T-helper 1 cell treated with Interleukin-12 subunit alpha and Interleukin-12 subunit beta and Interleukin-4 antibody, amounts not matched to agents 30 ng/mL and 1 ng/mL, for 36 hours (primary cell): Measurements from ENCODE around the gene SIVA1. TPM values are rescaled to one million over a fixed set of nuclear protein-coding genes. Genes with fewer than 3 reads are reported as not detected.

Experiments
- intact Hi-C: fragments of 100-400 bp; cut with micrococcal nuclease; formaldehyde crosslinking; loops from one replicate; pipeline ENCODE4 v1.15.1; 2024
- total RNA-seq: library from RNA; stranded (reverse); gene quantifications from 2 replicates; pipeline ENCODE4 v1.2.3, GENCODE V29; 2022

The SIVA1 gene
- total RNA-seq, 1 donor from 2014 or later = 93.1 TPM

DNA sequence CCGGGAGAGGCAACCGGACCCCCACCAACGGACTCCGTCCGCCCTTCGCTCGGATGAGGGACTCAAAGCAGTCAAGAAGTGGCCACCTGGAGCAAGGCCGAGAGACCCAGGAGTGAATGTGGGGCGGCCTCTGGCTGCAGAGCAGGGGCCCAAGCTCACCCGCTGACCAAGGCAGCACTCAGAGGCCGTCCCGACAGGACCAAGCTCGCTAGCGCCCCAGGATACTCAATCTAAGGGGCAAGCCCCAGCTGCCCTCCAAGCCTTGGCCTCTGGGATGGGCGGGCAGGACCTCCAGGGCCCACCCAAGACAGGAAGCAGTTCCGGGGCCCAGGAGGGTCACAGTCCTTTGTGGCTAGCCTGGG, 41.7 kb downstream of the SIVA1 start:
- intact Hi-C loops = loop anchor here (2.0 kb wide), 1 partner anchor 70 kb away; the partner anchor contains the start of gene CEP170B

DNA sequence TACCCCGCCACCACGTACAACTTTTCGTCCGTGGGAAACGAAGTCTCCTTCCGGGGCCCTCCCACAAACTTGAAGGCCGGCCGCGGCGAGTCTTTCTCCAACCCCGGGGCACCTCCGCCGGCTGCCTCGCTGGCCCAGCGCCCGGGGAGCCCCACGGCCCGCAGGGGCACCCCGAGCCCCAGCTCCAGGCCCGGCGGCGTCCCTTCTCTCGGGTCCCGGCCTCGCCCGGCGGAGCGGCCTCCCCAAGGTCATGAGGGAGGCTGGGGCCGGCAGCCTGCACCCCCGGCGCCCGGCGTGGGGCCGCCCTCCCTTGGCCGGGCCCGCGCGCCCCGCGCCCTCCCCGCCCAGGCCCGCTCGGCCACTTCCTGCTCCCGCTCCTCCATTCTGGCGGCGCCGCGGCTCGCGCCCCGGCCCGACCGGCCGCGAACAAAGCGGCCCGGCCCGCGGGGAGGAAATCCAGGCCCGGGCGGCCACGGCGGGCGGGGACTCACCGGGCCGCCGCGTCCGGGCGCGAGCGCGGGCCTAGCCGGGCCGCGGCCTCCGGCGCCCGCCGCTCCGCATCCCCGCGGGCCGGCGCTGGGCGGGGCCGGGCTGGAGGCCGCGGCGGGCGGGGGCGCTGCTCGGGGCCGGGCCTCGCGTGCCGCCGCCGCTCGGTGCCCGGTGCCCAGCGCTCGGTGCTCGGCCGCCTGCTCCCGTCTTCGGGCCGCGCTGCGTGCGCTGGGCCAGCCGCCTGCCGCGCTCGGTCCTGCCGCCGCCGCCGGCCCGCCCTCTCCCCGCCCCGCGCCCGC, 42.2 kb downstream of the SIVA1 start, which contains the start of gene AKT1:
TSS of gene AKT1 (minus strand) at position 756 of the 788 bp plus-strand sequence. CDS start 3,105 bp downstream, outside the sequence.
- intact Hi-C loops = loop anchor here (1.0 to 2.0 kb wide), 2 partner anchors 43 to 70 kb away; partner anchors contain the start of gene CEP170B

DNA sequence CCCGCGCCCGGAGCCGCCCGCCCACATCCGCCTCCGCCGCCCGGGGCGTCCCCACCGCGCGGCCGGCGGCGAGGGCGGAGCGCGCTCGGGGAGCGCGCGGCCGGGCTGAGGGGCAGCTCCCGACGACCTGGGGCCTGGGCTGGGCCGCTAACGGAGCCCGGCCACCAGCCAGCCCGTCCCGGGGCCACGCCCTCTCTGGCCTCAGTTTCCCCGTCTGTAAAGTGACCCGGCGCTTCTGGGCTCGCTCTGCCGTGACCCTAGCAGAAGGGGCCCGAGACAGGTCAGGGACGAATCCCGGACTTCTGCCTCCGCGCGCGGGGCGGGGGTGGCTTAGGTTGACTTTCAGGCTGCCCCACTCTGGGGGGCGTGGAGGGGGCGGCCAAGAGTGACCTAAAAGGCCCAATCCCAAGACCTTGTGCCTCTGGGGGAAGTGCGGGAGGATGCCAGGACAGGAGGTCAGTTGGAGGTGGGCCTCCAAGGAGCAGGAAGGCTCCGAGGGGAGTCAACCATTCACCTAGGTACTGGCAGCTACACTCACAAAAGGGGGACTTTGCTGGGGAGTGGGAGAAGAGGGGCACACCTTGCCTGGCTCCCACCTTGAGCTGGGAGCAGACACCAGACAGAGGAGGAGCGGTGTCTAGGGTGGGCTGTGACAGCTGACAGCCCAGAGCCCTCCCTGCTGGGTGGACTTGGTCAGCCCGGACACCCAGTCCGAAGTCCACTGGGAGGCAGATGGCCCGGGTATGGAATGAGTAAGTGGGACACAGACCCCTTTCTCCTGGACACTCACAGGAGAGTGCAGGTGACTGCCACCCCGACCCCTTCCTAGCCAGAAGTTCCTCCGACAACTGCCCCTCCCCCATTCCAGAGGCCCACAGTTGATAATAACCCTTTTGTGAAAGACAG, 43.1 kb downstream of the SIVA1 start:
- intact Hi-C loops = loop anchor here (1.0 to 2.0 kb wide), 2 partner anchors 44 to 69 kb away; partner anchors contain the start of gene CEP170B

DNA sequence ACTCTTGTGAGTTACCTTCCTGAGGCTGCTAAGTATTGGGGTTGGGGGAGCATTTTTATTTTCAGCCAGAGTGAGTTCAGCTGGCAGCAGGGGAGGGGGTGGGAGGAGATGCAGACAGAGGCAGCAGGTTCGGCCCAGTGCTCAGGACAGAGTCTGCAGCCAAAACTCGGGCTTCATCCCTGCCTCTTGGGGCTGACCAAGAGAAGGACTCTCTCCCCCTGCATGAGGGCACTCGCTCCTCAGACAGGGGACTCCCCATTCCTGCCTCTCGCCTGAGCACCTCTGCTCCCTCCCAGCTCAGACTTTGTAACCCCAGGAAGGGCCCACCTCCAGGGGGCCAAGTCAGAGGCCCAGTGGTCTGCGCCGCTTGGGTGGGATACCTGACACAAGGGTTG, 43.7 kb downstream of the SIVA1 start:
- intact Hi-C loops = no loop called here

DNA sequence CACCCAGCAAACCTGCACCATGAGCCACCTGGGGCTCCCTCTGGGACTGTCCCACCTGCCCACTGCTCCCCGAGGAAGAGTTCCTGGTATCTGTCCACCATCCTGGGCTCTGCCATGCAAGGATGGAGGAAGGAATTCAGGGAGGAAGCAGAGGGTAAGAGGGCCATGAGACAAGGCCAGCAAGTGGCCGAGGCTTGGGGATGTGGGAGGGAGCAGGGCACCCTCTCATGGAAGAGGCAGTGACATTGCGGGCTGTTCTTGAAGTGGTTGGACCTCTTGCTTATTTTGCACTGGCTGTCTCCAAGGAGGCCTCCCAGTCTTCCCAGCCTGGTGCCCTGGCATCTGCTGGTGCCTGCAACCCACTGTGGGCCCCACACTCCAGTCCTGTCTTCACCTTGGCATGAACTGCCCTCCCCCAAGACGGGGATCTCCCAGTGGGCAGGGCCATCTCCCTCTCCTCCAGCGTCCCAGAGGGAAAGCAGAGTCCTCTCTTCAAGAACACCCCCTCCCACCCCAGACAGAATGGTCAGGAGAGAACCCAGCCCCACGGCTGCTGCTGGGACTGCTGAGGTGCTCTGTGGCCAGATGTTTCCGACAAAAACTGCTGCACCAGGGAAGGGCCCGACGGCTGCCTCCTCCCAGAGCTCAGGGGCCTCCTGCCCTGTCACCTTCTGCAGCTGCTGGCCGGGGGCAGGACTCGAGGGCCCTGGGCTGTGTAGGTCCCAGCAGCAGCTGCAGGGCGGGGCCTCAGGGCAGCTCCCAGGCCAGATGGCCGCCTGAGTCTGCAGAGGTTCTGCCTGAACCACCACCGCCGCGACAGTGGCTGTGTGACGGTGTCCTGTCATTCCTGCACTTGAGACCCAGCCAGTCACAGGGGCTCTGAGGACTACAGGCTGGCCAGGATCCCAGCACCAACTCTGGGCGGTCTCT, 44.4 kb downstream of the SIVA1 start:
- intact Hi-C loops = no loop called here

DNA sequence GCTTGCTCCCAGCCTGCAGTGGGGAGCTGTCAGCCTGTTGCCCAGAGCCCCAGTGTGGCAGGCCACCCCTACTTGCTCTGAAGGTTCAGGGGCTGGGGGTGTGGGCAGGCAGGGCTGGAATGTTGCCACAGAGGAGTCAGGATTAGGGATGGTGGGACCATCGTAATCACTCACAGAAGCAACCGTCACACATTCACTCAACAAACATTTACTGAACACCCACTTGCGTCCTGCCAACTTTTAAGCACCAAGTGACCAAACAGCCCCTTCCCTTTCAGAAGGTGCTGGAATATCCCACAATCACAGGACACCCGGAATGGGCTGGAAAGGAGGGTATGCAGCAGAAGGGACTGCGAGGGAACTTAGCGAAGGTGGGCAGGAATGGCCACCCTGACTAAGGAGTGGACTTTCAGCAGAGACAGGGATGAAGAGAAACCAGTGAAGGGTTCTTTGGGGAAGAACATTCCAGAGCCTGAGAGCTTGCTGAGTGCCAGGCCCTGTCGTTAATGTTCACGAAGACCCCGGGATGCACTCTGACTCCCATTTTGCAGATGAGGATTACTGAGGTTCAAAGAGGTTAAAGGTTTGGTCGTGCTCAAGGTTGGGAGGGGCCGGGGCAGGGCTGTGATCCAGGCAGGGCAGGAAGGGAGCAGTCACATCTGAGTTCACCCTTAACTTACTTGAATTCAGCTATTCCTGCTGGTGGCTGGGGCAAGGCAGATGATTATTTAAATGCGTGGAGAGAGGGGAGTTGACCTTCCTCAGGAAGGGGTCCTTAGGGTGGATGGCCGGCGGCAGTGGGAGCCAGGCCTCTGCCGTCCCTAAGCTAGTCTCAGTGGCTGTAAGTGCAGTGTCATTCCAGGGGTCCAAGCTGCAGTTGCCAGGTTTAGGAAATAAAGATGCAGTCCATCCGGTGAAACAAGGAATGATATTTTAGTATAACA, 45.6 kb downstream of the SIVA1 start:
- intact Hi-C loops = no loop called here

DNA sequence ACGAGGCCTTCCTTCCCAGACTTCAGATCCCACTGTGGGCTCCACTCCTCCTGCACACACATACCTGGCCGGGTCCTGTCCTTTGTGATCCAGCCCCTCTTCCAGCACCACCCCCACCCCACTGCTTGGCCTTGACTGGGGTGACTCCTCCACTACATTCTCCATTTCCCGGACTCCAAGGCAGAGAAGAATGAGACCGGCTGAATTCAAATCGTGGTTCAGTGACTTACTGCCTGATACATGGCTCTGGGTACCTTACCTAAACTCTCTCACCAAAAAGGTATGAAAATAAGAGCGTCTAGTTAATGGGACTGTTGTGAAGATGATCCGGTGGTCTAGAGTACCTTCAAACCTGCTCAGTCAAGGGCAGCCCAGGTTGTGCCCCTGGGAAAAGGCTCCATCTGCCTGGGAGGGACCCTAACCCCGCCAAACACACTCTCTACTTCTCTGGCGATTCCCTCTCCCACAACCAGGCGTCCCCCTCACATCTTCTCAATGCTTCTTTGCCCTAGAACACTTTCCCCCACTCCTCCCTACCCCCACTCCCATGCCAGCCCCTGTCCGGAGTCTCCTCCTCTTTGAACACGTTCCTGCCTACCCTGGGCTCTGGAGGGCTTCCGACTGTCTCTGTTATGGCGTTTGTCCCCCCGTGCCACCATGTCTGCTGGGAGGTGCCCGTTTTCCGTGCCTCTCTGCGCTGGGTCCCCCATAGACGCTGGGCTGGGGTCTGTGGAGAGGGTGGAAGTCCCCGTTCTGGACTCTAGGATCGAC, 46.5 kb downstream of the SIVA1 start:
- intact Hi-C loops = loop anchor here (1.0 to 2.0 kb wide), 5 partner anchors 28 to 77 kb away; partner anchors contain the start of gene ADSS1

DNA sequence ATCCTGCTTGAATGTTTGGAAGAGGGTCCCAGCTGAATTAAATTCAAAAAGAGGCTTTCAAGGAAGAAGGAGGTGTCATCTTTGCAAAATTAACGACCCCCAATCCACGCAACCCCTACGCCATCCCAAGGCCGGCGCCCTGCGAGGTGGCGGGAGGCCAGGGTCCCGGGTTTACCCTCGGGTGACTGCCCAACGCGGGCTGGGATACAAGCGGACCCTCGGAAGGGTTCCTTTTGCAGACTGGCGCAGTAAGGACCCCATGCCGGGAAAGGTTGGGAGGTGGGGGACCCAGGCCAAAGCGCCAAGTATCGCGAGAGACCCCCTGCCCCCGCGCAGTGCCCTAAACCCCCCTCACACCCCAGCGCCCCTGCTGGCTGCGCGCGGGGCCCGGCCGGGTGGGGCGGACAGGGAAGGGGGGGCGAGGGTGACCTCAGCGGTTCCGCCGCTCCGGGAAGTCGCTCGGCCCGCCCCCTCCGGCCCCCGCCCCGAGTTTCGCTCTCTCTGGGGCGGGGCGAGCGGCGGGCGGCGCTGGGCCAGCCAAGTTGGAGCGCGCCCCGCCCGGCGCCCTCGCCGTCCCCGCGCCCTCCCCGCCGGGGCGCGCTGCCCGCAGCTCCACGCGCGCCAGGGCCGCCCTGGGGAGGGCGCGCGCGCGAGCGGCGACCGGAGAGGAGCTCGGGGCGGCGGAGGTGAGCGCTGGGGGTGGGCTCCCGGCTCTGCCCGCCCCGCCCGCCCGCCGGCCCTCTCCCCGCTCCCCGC, 47.2 kb downstream of the SIVA1 start:
- intact Hi-C loops = loop anchor here (1.0 to 2.0 kb wide), 5 partner anchors 27 to 77 kb away; partner anchors contain the start of gene ADSS1

DNA sequence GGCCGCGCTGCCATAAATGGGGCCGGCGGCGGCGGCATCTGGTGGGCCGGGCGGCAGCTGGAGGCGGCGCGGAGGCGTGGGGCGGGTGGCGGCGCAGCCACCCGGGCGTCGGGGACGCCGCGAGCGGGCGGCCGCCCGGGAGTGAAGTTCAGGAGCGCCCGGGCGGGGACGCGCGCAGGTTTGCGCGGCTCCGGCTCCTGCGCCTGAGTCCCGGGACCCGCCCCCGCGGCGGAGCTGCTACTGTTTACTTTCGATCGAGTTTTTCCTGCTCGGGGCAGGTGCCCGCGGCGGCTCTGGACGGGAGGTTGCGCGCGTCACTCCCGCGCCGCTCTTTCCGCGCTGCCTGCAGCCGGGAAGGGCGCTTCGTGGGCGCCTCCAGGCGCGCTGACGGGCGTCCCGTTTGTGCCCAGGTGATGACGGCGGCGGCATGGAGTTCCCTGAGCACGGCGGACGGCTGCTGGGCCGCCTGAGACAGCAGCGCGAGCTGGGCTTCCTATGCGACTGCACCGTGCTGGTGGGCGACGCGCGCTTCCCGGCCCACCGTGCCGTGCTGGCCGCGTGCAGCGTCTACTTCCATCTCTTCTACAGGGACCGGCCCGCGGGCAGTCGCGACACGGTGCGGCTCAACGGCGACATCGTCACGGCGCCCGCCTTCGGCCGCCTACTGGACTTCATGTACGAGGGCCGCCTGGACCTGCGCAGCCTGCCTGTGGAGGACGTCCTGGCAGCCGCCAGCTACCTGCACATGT, 48.0 kb downstream of the SIVA1 start, which contains the start of gene ZBTB42:
TSS of gene ZBTB42 (plus strand) at position 331 of the 749 bp plus-strand sequence. CDS start at position 428, 97 bp downstream.
- intact Hi-C loops = loop anchor here (1.0 to 2.0 kb wide), 5 partner anchors 26 to 76 kb away; partner anchors contain the start of gene ADSS1

DNA sequence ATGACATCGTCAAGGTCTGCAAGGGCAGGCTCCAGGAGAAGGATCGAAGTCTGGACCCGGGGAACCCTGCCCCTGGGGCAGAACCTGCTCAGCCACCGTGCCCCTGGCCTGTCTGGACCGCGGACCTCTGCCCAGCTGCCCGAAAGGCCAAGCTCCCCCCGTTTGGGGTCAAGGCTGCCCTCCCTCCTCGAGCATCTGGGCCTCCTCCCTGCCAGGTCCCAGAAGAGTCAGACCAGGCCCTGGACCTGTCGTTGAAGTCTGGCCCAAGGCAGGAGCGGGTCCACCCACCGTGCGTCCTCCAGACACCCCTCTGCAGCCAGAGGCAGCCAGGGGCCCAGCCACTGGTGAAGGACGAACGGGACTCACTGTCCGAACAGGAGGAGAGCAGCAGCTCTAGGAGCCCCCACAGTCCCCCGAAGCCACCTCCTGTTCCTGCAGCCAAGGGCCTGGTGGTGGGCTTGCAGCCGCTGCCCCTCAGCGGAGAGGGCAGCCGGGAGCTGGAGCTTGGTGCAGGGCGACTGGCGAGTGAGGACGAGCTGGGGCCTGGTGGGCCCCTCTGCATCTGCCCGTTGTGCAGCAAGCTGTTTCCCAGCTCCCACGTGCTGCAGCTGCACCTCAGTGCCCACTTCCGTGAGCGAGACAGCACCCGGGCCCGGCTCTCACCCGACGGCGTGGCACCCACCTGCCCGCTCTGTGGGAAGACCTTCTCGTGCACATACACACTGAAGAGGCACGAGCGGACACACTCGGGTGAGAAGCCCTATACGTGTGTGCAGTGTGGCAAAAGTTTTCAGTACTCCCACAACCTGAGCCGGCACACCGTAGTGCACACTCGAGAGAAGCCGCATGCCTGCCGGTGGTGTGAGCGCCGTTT, 48.8 kb downstream of the SIVA1 start:
- intact Hi-C loops = loop anchor here (2.0 kb wide), 3 partner anchors 33 to 77 kb away; partner anchors contain the start of gene ADSS1

DNA sequence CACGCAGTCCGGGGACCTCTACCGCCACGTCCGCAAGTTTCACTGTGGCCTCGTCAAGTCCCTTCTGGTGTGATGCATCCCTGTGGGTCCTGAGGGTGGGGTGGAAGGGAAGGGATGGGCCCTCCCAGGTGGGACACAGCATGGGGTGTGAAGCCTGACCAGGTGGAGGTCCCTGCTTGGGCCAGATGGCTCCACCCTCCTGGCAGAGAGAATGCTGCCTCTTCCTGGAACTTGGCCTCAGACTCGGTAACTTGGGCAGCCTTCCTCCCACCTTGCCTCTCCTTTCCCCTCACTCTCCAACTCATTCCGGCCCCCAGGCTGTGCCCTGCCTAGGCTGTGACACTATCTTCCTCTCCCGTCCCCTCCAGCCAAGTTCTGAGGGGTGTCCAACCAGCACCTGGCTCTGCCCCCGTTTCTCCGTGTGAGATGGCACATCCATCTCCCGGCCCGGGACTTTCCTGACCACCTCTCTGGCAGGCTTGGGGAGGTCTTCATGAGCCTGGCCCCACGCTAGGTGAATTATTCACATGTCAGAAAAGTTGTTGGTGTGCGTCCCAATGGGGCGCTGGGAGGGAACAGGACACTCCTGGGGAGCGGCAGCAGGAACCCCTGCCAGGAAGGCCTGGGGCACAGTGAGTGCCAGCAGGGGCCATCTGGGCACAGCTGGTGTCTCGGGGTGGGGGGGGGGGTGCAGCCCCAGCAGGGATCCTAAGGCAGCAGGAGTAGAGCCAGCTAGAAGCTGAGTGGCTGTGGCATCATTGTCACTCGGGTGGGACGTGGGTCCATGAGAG, 49.6 kb downstream of the SIVA1 start:
- intact Hi-C loops = no loop called here

DNA sequence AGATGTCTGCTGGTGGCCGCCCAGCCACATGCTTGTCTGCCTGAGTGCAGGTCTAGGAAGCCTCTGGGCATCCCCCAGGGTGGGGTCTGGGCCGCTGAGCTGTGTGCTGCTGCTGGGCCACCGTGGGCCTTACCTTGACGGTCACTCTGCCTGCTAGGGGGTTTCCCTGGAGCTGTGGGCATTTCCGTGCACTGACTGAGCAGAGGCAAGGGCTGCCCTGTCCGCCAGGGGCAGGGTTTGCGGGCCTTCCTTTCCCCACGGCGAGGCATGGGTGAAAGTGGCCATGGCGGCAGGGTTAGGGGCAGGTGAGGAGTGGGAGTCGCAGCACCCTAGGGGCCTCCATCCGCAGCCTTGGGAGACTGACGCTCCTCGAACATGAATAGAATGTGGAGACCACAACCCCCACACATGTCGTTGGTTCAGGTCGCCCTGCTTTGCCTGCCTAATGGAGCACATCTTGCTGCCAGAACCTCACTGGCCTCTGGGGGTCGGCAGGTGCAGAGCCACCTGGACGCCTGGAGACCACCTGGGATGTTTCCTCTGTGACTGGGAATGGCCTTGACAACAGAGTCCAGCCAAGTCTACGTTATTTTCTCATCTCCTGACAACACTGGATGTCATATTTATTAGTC, 50.4 kb downstream of the SIVA1 start:
- intact Hi-C loops = no loop called here

DNA sequence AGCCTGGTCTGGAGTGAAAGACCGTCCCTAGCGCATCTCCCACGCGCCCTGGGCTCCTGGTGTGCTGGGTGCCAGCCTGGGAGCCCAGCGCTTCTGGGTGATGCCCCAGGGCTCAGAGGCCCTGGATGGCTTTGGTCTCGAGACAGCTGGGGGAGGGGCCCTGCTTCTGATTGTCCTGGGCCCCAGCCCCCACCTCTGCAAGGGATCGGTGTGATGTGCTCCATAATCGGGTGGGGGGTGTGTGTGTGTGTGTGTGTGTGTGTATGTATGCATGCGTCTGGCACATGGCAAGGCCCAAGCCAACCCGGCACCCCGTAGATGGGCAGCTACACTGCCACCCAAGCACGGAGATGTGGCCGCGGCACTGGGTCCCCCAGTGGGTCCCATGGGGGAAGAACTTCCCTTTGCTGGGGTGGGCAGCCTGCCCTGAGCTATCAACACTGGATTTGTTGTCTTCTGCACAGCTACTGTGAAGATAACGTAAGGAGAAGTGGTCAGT, 51.0 kb downstream of the SIVA1 start:
- intact Hi-C loops = no loop called here

DNA sequence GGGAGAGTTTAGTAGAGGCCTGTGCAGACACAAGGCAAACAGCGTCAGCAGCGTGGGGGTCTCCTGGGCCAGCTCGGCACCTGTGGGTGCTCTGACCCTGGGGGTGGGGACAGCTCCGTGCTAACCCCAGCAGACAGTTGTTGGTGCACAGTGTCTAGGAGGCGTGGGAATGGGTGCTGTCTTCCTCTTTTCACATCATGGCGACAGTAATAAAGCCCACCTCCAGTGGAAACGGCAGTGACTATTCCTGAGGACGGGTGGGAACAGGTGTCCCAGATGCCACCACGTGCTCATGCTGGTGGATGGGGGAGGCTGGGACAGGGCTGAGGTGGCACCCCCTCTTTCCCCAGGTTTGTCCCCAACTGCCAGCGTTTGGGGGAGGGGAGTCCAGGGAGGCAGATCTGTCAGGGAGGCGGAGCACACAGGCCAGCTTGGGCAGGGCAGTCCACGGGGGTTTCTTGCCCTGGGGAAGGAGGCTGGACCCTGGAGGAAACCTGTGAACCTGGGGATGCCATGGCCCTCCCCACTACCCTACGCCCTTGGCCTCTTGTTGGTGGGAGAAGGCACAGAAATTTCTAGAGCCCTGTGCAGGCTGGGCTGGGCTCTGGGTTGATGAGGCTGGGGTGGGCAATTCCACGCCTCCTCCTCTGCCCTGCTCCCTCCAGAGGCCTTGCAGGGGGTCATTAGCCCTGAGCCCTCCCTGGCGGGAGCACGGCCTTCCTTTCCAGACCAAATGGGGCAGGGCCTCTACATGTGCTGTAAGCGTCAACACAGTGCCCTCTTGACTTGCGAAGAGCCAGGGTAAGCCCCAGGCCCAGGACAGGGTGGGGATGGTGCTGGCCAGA, 51.8 kb downstream of the SIVA1 start:
- intact Hi-C loops = no loop called here
